RWPE1 (cell line): ENCODE data around the gene HES5.

Source experiments
- CTCF ChIA-PET: fragments of 350-600 bp; sonication (Branson Sonifier 250); formaldehyde crosslinking; extraction: SDS; loops from one replicate; lab custom pipeline; 2021; lab: Yijun Ruan, JAX
- POLR2A ChIA-PET: fragments of 400-600 bp; formaldehyde crosslinking; extraction: SDS; loops from one replicate; lab custom pipeline; 2020; ENCODE audit warnings: antibody characterized with exemption; ENCODE audit not compliant: low non-redundant PET; lab: Yijun Ruan, JAX
- DNase-seq: peaks from one replicate; pipeline ENCODE4 v3.0.0; 2012; ENCODE audit warnings: low spot score
- H3K27ac ChIP-seq: fragments of 450-650 bp; 2 replicates; pipeline ENCODE4 v1.5.1; 2017
- TF ChIP-seq, protein P1 (sequence below): fragments of 450-650 bp; conservative IDR thresholded peaks from 2 replicates; pipeline ENCODE4 v1.5.1; 2017; ENCODE audit warnings: low read depth, mild to moderate bottlenecking

The HES5 gene

GRCh38 chr1:2502661-2503553 lies 27.2 kb downstream of the HES5 start:
- CTCF ChIA-PET = no interaction called here
- peak overlapping the region; percentile 72 for H3K27ac ChIP-seq
- POLR2A ChIA-PET = no interaction called here
- TF ChIP-seq, protein P1, sequence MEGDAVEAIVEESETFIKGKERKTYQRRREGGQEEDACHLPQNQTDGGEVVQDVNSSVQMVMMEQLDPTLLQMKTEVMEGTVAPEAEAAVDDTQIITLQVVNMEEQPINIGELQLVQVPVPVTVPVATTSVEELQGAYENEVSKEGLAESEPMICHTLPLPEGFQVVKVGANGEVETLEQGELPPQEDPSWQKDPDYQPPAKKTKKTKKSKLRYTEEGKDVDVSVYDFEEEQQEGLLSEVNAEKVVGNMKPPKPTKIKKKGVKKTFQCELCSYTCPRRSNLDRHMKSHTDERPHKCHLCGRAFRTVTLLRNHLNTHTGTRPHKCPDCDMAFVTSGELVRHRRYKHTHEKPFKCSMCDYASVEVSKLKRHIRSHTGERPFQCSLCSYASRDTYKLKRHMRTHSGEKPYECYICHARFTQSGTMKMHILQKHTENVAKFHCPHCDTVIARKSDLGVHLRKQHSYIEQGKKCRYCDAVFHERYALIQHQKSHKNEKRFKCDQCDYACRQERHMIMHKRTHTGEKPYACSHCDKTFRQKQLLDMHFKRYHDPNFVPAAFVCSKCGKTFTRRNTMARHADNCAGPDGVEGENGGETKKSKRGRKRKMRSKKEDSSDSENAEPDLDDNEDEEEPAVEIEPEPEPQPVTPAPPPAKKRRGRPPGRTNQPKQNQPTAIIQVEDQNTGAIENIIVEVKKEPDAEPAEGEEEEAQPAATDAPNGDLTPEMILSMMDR = no peak
- DNase-seq = no peak

DNA sequence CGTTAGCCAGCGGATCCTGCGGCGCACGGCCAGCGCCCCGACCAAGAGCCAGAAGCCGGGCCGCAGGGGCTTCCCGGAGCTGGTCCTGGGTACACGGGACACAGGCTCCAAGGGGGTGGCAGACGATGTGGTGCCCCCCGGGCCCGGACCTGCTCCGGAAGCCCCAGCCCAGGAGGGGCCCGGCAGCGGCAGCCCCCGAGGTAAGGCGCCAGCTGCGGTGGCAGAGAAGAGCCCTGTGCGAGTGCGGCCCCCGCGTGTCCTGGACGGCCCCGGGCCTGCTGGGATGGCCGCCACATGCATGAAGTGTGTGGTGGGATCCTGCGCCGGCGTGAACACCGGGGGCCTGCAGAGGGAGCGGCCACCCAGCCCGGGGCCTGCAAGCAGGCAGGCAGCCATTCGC lies 27.9 kb downstream of the HES5 start:
- POLR2A ChIA-PET = no interaction called here
- TF ChIP-seq, protein P1 = no peak
- CTCF ChIA-PET = no interaction called here
- DNase-seq = no peak
- H3K27ac ChIP-seq = peak overlapping the region; percentile 72

GRCh38 chr1:2501820-2502119 lies 28.3 kb downstream of the HES5 start:
- CTCF ChIA-PET = no interaction called here
- peak overlapping the region; percentile 72 for H3K27ac ChIP-seq
- POLR2A ChIA-PET = no interaction called here
- no peak for DNase-seq
- TF ChIP-seq, protein P1 = no peak

GRCh38 chr1:2501041-2501819 lies 28.8 kb downstream of the HES5 start:
- TF ChIP-seq, protein P1 = no peak
- ChIA-PET POLR2A (no interaction called here), CTCF (no interaction called here)
- peak overlapping the region; percentile 72 for H3K27ac ChIP-seq
- no peak for DNase-seq

DNA sequence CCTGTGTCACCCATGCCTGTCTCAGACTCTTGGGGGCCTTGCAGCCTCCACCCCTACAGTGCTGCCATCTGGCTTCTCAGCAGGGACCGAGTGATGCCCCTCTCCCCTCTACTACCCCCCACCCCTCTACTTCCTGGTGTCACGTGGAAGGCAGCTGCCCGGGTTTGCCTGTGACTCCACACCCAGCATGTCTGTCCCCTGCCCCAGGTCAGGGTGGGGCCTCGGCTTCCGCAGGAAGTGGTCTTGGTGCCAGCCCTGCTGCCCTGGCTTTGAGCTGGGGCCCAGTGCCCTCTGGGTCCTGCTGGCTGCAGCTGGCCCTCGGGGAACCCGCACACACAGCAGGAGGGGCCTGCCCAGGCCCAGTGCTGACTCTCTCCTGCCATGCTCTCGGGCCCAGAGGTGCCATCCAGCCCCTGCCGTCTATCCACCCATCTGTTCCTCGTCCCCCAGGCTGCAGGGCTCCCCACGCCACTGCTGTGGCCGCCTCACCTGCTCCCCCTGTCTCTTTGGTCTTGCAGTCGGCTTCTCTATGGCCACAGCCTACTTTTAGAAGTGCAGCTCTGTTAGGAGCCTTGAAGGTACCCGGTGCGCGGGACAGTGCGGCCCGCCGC lies 30.0 kb downstream of the HES5 start:
- CTCF ChIA-PET = interaction anchor here (0.7 kb wide), 1 partner anchor 73 kb away, joined by 4 read pairs; no protein-coding TSS in a partner anchor
- peak overlapping the region; percentile 72 for H3K27ac ChIP-seq
- POLR2A ChIA-PET = no interaction called here
- no peak for DNase-seq
- TF ChIP-seq, protein P1 = no peak

DNA sequence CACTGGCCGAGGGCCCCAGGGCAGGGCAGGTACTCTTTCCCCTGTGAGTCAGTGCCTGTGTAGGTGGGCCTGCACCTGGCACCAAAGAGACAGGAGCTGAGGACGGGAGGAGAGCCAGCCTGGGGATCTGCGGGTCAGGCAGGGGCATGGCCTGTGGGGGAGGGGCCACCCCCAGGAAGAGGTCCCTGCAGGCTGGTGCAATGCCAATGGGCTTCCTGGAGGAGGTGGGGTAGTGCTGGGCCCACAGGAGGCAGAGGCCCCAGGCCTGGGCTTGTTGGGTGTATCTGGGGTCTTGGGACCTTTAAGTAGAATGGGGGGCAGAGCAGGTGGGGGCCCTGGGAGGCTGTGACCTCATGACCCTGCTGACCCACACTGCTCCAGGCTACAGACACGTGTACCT lies 30.8 kb downstream of the HES5 start:
- POLR2A ChIA-PET = no interaction called here
- no peak for DNase-seq
- H3K27ac ChIP-seq = peak overlapping the region; percentile 72
- TF ChIP-seq, protein P1 = no peak
- CTCF ChIA-PET = no interaction called here
